Transverse colon (tissue), 3 donors: ENCODE data around the gene COG5.

Source experiments
- POLR2A ChIP-seq: fragments of 450-650 bp; IDR thresholded peaks from one replicate; pipeline ENCODE4 v1.6.1; 2016; ENCODE audit warnings: antibody characterized with exemption, mild to moderate bottlenecking, moderate library complexity
- TF ChIP-seq, protein P1 (sequence below), 5 experiments: fragments of 200-600 bp in 3 of 5; fragments of 450-650 bp in 2 of 5; sonication (generic) in 3 of 5; IDR thresholded peaks; 1 replicate in 2 of 5; 2 replicates in 3 of 5; pipeline ENCODE4 v1.5.1; 2016 to 2017; ENCODE audit warnings: antibody characterized with exemption in 5 of 5, inconsistent platforms in 3 of 5, mild to moderate bottlenecking in 2 of 5, moderate library complexity in 1 of 5

GRCh38 chr7:107236862-107237261 is 326.9 kb downstream of the COG5 start:
- TF ChIP-seq, protein P1, sequence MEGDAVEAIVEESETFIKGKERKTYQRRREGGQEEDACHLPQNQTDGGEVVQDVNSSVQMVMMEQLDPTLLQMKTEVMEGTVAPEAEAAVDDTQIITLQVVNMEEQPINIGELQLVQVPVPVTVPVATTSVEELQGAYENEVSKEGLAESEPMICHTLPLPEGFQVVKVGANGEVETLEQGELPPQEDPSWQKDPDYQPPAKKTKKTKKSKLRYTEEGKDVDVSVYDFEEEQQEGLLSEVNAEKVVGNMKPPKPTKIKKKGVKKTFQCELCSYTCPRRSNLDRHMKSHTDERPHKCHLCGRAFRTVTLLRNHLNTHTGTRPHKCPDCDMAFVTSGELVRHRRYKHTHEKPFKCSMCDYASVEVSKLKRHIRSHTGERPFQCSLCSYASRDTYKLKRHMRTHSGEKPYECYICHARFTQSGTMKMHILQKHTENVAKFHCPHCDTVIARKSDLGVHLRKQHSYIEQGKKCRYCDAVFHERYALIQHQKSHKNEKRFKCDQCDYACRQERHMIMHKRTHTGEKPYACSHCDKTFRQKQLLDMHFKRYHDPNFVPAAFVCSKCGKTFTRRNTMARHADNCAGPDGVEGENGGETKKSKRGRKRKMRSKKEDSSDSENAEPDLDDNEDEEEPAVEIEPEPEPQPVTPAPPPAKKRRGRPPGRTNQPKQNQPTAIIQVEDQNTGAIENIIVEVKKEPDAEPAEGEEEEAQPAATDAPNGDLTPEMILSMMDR (IDR thresholded peaks at IDR 0.05), result no peak
- TF ChIP-seq POLR2A, result no peak
